Stimulated activated CD4-positive, alpha-beta T cell treated with anti-CD3 and anti-CD28 coated beads, Interleukin-1b, Interleukin-23, amount 100 ng/mL, for 24 hours (primary cell): ENCODE results near the gene CDKAL1.
"Not testable (repeated sequence)": the region's sequence is repeated elsewhere in the genome, so short reads cannot be mapped to it uniquely, and the experiment has no call there.

Source experiments
- DNase-seq, 4 experiments: peaks; one replicate each; pipeline ENCODE4 v3.0.0-alpha.2; 2020; ENCODE audit warnings: low read depth in 4 of 4, low spot score in 1 of 4

Gene CDKAL1

DNA sequence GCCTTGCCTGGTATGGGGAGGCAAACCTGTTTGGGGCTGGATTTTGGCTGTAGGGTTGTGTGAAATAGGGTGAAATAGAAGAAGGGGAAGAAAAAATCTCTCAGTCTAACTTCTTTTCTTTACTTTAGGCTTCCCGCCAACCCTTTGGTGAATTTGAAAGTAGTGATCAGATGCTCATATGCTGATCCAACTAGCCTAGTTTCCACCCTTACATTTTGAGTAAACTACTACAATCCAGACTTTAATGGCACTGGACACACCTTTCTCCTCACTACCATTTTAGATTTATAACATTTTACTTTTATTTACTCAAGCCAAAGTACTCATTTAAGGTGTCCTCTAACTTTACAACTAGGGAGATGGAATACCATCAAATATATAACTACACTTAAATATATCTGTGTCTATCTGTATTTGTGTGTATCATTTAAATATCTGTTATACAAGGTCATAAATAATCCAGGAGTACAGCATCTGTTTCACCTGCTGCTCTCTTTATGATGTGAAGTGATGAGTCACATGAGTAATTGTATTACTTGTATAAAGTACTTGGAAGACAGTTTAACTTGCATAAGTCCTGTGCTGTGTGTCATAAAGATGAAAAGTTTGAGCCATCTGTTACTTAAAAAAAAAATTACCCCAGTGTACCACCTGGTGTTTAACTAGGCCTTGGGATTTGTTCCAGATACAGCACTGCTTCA is 172.1 kb downstream of the CDKAL1 start:
- DNase-seq = no peak

DNA sequence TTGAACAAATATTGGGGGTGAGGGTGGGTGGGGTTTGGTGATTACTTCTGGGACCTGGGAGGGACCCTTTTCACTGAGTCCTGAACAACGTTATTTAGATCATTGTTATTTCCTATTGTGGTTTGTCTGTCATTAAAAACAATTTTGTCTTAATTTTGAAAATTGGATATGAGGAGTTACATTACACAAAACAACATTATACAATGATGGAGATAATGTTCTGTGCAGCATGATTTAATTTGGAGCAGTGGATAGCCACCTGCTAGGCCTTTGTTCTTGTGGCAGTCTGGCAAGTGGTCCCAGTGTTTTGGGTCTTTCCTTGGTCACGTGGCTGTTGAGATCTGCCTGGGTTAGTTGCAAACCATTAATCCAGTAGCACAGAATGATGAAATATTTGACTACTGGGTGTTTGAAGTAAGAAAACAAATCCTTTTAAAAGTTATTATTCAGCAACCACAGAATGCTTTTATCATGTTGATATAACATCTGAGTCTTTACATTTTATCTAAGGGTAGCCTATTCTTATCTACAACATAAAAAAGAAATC is 172.8 kb downstream of the CDKAL1 start:
- no peak for DNase-seq

DNA sequence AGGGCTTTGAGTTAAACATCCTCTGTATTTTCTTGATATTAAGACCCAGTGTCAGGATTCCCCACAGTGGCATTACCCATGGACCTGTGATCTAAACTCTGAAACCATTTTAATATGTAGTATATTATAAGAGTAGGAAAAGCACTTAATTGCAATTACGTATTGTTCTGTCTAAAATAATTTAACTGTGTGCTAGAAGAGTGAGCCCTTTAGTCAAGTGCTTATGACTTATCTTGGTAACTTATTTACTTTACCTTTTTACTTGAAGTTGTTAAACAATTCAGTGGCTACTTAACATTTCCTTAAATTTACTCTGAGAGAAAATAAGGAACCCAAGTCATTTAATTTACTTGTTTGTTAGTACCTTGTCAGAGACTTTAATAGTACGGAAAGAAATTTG is 173.6 kb downstream of the CDKAL1 start:
- no peak for DNase-seq

DNA sequence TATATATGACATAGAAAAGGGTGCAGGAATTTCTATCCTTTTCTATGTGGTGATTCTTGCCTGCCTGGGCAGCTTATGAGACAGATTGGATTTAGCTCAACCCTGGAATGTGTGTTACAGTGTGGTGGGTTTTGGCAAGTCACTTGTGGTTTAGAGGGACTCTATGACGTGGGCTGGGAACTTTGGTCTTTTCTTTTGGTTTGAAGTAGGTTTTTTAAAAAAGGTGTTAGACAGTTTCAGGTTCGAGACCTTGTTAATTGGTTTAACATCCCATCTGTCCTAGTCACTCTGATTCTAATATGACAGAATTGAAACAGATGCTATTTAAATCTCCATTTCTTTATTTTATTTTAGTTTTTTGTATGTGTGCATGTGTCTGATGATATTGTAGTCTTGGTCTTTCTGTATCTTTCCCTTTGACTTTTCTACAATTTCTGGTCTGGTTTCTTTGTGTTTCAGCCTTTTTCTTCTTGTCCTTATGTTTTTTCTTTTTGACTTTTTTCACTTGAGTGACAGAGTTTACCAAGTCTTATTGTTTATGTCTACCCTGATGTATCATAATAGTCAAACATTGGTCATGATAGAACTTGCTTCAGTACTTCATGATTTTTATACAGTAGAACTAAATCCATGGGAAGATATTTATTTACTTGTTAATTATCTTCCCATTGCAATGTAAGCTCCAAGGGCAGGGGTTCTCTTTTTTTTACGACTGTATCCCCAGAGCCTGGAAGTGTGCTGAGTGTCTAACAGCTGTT is 174.3 kb downstream of the CDKAL1 start:
- peak in 1 of 4 experiments; percentile 12 for DNase-seq

DNA sequence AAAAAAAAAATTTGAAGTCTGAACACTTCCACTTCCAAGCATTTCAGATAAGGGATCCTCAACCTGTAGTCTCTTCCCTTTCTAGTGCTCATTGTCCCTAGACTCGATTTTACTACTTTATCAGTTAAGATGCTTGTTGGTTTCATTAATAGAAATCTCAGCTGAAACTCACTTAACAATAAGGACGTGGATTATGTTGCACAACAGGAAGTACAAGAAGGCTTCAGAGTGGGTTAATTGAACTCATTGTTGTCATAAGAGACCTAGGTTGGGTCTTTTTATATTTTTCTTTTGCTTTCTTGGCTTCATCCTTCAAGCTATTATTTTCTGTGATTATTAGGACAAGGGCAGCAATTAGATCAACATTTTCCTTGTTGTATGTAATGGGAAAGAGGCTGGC is 175.2 kb downstream of the CDKAL1 start:
- no peak for DNase-seq

DNA sequence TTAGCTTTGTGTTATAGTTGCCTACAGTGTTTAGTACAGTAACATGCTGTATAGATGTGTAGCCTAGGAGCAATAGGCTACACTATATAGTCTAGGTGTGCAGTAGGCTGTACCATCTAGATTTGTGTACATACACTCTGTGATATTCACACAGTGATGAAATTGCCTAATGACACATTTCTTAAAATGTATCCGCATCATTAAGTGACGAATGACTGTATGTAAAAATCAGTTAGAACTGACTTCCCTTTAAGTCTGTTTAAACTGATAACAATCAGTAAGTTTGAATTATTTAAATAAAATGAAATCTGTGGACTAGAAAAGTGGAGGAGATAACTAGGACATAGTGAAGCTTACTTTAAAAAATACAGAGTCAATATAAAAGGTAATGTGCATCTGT is 176.1 kb downstream of the CDKAL1 start:
- DNase-seq = no peak

DNA sequence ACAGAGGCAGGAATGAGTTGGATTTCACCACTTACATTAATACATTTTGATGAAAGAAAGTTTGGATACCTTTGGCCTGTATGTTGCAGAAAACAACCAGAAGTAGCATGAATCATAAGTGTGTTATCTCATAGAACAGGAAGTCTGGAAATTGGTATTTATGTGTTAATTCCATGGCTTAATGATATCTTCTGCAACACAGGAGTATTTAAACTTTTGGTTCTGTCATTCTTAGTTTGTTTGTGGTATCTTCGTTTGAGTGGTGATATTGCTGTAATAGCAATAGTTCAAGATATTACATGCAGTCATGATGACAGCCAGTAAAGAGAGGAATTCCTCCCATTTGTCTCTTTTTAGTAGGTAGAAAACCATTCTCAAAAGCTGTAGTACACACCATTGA is 177.3 kb downstream of the CDKAL1 start:
- DNase-seq = no peak

DNA sequence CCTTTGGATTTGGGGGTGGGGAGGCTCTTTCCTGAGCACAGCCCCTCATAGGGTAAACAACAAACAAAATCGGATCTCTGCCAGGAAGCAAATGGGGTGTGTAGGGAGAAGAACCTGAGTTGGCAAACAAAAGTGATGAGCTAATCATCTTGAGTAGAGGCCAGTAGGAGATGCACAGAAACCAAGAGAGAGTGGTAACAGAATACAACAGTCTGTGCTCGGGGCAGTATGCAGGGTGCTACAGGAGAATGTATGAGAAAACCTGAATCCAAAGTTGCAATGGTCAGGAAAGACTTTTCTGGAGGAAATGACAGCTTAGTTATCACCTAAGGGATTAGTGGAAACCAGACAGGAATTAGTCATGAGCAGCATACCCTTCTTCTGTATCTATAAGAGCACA is 177.8 kb downstream of the CDKAL1 start:
- DNase-seq = no peak

DNA sequence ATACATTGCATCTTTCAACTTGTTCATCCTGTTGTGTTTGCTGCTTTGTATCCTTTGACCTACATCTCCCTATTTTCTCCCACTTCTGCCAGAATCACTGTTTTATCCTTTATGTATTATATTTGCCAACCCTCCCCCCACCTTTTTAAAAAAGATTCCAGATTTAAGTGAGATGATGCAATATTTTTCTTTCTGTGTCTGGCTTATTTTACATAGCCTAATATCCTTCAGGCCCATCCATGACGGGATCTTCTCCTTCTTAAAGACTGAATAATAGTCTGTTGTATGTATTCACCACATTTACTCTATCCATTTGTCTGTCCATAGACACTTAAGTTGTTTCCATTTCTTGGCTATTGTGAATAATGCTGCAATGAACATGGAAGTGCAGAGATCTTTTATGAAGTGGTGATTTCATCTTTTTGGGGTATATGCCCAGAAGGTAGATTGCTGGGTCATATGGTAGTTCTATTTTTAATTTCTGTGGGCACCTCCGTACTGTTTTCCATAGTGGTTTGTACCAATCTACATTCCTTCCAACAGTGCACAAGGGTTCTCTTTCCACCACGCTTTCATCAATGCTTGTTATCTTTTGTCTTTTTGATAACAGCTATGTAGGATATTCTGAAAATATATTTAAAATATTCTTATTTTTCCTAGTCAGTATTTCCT is 181.0 kb downstream of the CDKAL1 start:
- no peak for DNase-seq

DNA sequence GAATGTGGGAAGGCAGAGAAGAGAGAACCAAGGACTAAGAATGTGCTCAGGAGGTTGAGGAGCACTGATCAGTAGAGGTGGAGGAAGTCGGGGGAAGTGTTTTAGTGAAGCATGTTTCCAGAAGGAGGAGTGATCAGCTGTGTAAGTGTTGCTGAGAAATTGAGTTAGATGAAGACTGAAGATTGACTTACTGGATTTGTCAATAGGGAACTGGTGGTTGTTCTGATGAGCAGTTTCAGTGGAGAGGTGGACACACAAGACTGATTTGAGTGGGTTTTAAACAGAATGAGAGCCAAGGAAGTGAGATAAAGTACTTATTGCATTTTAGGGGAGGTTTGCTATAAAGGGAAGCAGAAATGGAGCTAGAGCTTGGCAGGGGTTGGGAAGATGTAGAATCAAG is 182.6 kb downstream of the CDKAL1 start:
- DNase-seq = no peak

DNA sequence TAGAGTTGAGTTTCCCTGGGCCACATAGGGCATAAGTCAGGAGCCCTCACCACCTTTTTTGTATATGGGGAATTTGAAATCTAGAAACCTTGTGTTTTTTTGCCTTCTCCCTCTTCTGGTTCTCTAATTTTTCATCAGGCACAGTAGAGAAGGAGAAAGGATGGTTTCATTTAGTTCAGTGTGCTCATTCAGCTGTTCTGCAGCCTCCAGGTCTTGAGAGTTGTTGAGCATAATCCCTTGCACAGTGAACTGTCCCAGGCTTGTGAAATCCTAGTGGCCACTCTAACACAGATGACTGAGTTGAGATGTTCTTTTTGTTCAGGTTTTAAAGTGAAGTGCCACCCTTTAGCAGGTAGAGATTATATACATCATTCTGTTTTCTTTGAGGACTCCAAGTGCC is 183.5 kb downstream of the CDKAL1 start:
- no peak for DNase-seq

DNA sequence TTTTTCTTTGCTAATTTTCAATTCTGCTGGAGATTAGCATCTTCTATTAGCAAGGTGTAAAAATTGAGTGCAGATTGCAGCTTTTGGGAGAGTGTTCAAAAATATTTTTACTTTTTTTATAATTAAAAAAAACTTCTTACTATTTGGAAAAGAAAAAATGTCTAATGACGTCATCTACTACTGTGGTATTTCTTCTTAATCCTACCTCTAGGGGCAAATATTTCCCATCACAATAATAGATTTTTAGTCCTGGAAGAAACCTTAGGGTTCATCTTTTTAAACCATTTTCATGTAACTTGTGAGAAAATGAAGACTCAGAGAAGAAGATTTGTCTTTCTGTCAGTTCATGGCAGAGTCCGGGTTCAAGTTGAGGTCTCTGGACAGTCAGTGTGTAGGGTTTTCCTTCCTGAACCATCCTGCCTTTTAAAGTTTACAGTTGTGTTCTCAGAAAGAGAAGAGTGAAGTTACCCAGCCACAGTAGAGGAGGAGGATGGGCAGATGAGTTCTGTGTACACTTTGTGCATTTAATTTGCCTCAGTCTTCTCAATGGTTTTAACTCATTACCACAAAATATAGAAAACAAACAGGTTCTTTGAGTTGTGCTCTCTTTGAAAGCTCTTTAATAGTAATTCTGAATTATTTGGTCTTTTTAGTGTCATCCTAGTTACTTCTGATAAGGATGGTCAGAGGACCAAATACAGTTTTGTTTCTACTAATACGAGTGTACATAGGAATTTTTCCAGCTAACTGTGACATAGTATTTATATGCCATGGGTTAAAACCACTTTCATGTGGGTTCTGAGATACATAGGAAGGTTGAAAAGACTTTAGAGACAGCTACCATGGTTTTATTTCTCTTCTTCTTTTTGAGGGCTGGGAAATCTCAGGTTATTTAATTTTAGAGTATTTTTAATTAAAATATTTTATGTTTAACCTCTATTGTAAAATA is 184.7 kb downstream of the CDKAL1 start:
- DNase-seq = no peak

DNA sequence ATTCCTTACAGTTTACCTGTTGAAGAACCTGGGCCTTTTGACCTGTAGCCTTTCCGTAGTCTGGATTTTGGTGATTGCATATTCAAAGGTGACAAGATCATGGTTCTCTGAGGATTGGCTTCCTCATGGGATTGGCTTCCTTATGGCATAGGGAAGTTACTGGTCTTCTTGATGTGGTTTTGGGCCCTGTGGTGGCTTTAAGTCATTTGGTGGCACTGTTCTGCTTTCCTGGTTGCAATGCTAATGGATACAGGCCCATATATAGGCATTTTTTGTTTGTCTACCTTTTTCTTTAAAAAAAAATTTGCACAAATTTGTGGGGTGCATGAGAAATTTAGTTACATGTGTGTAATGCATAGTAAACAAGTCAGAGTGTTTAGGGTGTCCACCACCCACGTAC is 185.7 kb downstream of the CDKAL1 start:
- no peak for DNase-seq

DNA sequence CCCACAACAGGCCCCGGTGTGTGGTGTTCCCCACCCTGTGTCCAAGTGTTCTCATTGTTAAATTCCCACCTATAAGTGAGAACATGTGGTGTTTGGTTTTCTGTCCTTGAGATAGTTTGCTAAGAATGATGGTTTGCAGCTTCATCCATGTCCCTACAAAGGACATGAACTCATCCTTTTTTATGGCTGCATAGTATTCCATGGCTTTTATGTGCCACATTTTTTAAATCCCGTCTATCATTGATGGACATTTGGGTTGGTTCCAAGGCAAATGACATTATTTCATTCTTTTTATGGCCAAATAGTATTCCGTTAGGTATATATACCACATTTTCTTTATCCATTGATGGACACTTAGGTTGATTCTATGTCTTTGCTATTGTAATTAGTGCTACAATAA is 186.9 kb downstream of the CDKAL1 start:
- not testable (repeated sequence) for DNase-seq

DNA sequence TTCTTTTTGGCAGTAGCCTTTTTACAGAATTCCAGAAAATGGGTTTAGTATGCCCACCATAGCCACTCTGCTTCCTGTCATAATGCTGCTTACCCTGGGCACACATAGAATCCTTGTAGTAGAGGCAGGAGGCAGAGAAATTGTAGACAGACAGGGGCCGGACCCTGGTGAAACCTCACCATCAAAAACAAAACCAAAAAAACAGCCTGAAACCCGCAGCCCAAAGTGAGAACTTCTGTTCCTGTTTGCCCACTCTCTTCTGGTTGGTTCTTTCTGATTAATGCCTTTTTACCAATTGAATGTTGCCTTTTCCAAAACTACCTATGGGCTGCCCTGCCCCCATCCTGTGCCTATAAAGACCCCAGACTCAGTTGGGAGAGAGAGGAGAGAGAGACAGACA is 188.2 kb downstream of the CDKAL1 start:
- DNase-seq = no peak

DNA sequence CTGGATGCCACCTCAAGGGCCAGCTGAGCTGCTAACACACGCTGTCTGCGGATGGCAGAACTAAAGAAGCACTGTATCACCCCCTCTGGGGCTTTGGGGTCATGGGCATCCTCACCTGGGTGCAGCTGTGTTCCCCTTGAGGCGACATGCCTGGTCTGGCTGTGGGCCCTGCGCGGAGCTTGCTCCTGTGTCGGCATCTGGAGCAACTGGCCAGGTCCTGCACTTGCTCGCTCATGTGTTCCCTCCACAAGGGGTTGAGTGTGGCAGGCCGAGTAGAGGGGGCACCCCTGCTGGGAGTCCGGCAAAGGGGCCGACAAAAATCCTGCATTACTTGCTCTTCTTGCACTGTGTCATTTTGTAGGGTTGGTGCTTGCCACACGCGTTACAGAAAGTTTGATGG is 189.0 kb downstream of the CDKAL1 start:
- no peak for DNase-seq

DNA sequence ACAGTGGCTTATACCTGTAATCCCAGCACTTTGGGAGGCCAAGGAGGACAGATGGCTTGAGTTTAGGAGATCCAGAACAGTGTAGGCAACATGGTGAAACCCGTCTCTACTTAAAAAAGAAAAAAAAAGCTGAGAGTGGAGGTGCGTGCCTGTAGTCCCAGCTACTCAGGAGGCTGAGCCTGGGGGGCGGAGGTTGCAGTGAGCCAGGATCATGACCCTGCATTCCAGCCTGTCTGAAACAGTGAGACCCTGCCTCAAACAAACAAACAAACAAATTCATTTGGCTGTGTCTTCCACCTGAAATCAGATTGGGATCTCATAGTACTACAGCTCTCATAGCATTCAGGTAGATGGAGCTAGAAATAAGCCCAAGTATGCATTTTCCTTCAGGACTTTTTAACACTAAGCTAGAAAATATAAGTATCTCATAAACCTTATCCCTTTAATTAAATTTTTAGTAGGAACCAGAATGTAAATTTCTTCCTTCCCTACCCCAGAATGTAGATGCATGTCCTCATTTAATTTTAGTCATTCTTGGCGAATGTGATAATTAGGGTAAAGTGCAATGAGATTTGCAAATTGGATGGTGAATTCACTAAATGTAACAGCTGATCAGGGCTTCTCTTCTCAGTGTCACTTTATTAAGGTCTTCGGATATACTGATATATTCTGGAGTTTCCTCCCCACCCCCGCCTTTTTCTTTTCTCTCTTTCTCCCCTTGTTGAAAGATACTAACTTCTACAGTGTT is 190.4 kb downstream of the CDKAL1 start:
- no peak for DNase-seq

DNA sequence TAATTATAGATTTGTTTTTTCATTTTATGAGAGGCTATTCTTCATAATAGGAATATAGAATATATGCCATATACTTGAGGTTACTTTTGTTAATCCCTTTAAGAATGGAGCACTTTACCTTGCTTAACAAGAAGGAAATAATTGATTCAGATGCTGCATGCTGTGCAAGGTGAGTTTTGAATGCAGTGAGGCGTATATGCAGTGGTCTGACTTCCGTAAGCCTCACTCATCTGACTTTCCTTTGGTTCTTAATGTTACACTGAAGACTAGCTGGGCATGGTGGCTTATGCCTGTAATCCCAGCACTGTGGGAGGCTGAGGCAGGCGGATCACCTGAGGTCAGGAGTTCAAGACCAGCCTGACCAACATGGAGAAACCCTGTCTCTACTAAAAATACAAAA is 191.0 kb downstream of the CDKAL1 start:
- not testable (repeated sequence) for DNase-seq

DNA sequence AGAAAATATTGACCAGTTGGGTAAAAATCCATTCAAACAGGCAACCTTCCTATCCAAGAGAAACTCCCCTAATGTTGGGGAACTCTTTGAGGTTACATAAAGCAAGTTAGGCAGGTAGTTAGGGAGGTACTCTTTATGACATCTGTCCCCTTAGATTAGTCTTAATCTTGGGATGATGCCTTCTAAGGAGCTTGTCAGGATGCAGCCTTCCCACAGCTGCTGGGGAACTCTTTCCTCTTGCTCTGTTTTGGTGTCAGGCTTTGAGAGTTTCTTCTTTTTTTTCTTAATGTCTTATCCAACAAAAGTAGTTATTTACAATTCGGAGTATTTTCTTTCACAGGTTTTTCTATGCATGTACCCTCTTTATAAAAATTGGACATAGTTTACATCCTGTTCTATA is 194.8 kb downstream of the CDKAL1 start:
- no peak for DNase-seq

DNA sequence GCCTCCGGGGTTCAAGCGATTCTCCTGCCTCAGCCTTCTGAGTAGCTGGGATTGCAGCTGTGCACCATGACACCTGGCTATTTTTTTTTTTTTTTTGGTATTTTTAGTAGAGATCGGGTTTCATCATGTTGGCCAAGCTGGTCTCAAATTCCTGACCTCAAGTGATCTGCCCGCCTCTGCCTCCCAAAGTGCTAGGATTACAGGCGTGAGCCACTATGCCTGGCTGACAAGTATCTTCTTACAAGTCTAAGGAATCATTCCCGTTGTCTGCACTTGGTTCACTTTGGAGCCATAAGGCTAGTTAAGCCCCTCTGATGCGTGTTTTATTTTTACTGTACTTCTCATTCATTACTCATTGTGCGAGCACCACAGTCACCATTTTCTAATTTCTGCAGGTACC is 198.1 kb downstream of the CDKAL1 start:
- not testable (repeated sequence) for DNase-seq
